HEK293 (cell line): ENCODE results near the gene IDI1.

Experiments
- CTCF ChIA-PET: fragments of 350-600 bp; formaldehyde crosslinking; extraction: SDS; loops from one replicate; lab custom pipeline; 2021; ENCODE audit warnings: antibody characterized with exemption; lab: Yijun Ruan, JAX
- POLR2A ChIA-PET: fragments of 300-600 bp; formaldehyde crosslinking; extraction: SDS; loops from one replicate; lab custom pipeline; 2020; ENCODE audit warnings: antibody characterized with exemption, inconsistent platforms; lab: Yijun Ruan, JAX
- H3K27ac ChIP-seq: fragments of 200-500 bp; sonication (Bioruptor generic); 2 replicates; pipeline ENCODE4 v1.5.1; 2014; ENCODE audit warnings: low read depth, low read length, control low read depth, inconsistent platforms; ENCODE audit errors: extremely low read depth
- H3K36me3 ChIP-seq, 2 experiments: fragments of 200-500 bp in 1 of 2; sonication (Bioruptor generic) in 1 of 2; 1 replicate in 1 of 2; 2 replicates in 1 of 2; pipeline ENCODE4 v1.5.1; 2014 to 2017; ENCODE audit warnings: inconsistent platforms in 2 of 2, low read length in 2 of 2; ENCODE audit not compliant: control insufficient read depth in 2 of 2, insufficient read depth in 1 of 2
- H3K4me1 ChIP-seq: fragments of 200-500 bp; sonication (Bioruptor generic); 2 replicates; pipeline ENCODE4 v1.5.1; 2014; ENCODE audit warnings: mild to moderate bottlenecking, low read length, inconsistent platforms; ENCODE audit not compliant: control insufficient read depth, insufficient read depth
- H3K4me3 ChIP-seq: 2 replicates; pipeline ENCODE4 v1.5.1; 2011; ENCODE audit warnings: low read depth, mild to moderate bottlenecking, control low read depth, low read length, moderate library complexity
- H3K9me3 ChIP-seq: fragments of 200-500 bp; sonication (Bioruptor generic); 2 replicates; pipeline ENCODE4 v1.5.1; 2014; ENCODE audit warnings: low read depth, low read length, inconsistent platforms; ENCODE audit not compliant: control insufficient read depth, insufficient read depth
- BCL11A ChIP-seq: fragments of 450-650 bp; formaldehyde crosslinking; IDR thresholded peaks from 2 replicates; pipeline ENCODE4 v1.5.1; 2016; ENCODE audit warnings: low read depth, missing biosample characterization, missing genetic modification characterization
- FEZF1 ChIP-seq: fragments of 450-650 bp; formaldehyde crosslinking; IDR thresholded peaks from 2 replicates; pipeline ENCODE4 v1.5.1; 2016; ENCODE audit warnings: missing biosample characterization, missing genetic modification characterization
- HOXC10 ChIP-seq: sonication (generic); formaldehyde crosslinking; IDR thresholded peaks from 2 replicates; pipeline ENCODE4 v1.8.1; 2023; ENCODE audit warnings: mild to moderate bottlenecking, missing genetic modification reagents
- KLF8 ChIP-seq: fragments of 450-650 bp; formaldehyde crosslinking; IDR thresholded peaks from 2 replicates; pipeline ENCODE4 v1.5.1; 2016; ENCODE audit warnings: missing biosample characterization, missing genetic modification characterization
- KLF9 ChIP-seq: fragments of 450-650 bp; formaldehyde crosslinking; IDR thresholded peaks from 2 replicates; pipeline ENCODE4 v1.5.1; 2016; ENCODE audit warnings: missing biosample characterization, missing genetic modification characterization, low read depth
- SP3 ChIP-seq: fragments of 450-650 bp; formaldehyde crosslinking; IDR thresholded peaks from 2 replicates; pipeline ENCODE4 v1.5.1; 2016; ENCODE audit warnings: missing biosample characterization, missing genetic modification characterization
- YY2 ChIP-seq: fragments of 450-650 bp; formaldehyde crosslinking; IDR thresholded peaks from 2 replicates; pipeline ENCODE4 v1.5.1; 2016; ENCODE audit warnings: missing biosample characterization, missing genetic modification characterization
- ZBTB26 ChIP-seq: fragments of 450-650 bp; formaldehyde crosslinking; optimal IDR thresholded peaks from 2 replicates; pipeline ENCODE3; 2016; ENCODE audit warnings: missing biosample characterization, mild to moderate bottlenecking, missing genetic modification characterization
- ZBTB44 ChIP-seq: fragments of 450-650 bp; IDR thresholded peaks from 2 replicates; pipeline ENCODE4 v1.5.1; 2018; ENCODE audit warnings: missing biosample characterization, mild to moderate bottlenecking, missing genetic modification characterization
- ZEB2 ChIP-seq: fragments of 450-650 bp; formaldehyde crosslinking; IDR thresholded peaks from 2 replicates; pipeline ENCODE4 v1.5.1; 2016; ENCODE audit warnings: missing biosample characterization, missing genetic modification characterization
- ZFHX2 ChIP-seq: fragments of 450-650 bp; formaldehyde crosslinking; conservative IDR thresholded peaks from 2 replicates; pipeline ENCODE4 v1.5.1; 2016; ENCODE audit warnings: missing biosample characterization, missing genetic modification characterization
- ZFP69B ChIP-seq: fragments of 450-650 bp; formaldehyde crosslinking; IDR thresholded peaks from 2 replicates; pipeline ENCODE4 v1.5.1; 2016; ENCODE audit warnings: missing biosample characterization, missing genetic modification characterization
- ZNF112 ChIP-seq: fragments of 450-650 bp; formaldehyde crosslinking; IDR thresholded peaks from 2 replicates; pipeline ENCODE4 v1.5.0; 2017; ENCODE audit warnings: missing biosample characterization, missing genetic modification characterization
- ZNF138 ChIP-seq: fragments of 450-650 bp; formaldehyde crosslinking; IDR thresholded peaks from 2 replicates; pipeline ENCODE4 v1.5.1; 2016; ENCODE audit warnings: missing biosample characterization, missing genetic modification characterization, borderline replicate concordance
- ZNF175 ChIP-seq: fragments of 450-650 bp; formaldehyde crosslinking; IDR thresholded peaks from 2 replicates; pipeline ENCODE4 v1.5.1; 2016; ENCODE audit warnings: missing biosample characterization, missing genetic modification characterization
- ZNF18 ChIP-seq: fragments of 450-650 bp; formaldehyde crosslinking; IDR thresholded peaks from 2 replicates; pipeline ENCODE4 v1.5.1; 2016; ENCODE audit warnings: missing biosample characterization, missing genetic modification characterization
- ZNF473 ChIP-seq: fragments of 450-650 bp; formaldehyde crosslinking; IDR thresholded peaks from 2 replicates; pipeline ENCODE4 v1.5.1; 2017; ENCODE audit warnings: missing biosample characterization, missing genetic modification characterization
- ZNF501 ChIP-seq: fragments of 450-650 bp; formaldehyde crosslinking; IDR thresholded peaks from 2 replicates; pipeline ENCODE4 v1.5.1; 2016; ENCODE audit warnings: missing biosample characterization, missing genetic modification characterization
- ZNF561 ChIP-seq: fragments of 450-650 bp; IDR thresholded peaks from 2 replicates; pipeline ENCODE4 v1.5.1; 2018; ENCODE audit warnings: missing biosample characterization, missing genetic modification characterization, borderline replicate concordance
- ZNF580 ChIP-seq: fragments of 450-650 bp; formaldehyde crosslinking; IDR thresholded peaks from 2 replicates; pipeline ENCODE4 v1.5.1; 2016; ENCODE audit warnings: missing biosample characterization, missing genetic modification characterization
- ZNF585B ChIP-seq: fragments of 450-650 bp; formaldehyde crosslinking; IDR thresholded peaks from 2 replicates; pipeline ENCODE4 v1.5.1; 2016; ENCODE audit warnings: missing biosample characterization, missing genetic modification characterization
- ZNF596 ChIP-seq: fragments of 450-650 bp; IDR thresholded peaks from 2 replicates; pipeline ENCODE4 v1.5.0; 2018; ENCODE audit warnings: missing biosample characterization, mild to moderate bottlenecking, missing genetic modification characterization, moderate library complexity
- ZNF623 ChIP-seq: fragments of 450-650 bp; formaldehyde crosslinking; IDR thresholded peaks from 2 replicates; pipeline ENCODE4 v1.5.1; 2016; ENCODE audit warnings: missing biosample characterization, missing genetic modification characterization
- ZNF658 ChIP-seq: fragments of 450-650 bp; formaldehyde crosslinking; IDR thresholded peaks from 2 replicates; pipeline ENCODE4; 2016; ENCODE audit warnings: missing biosample characterization, missing genetic modification characterization
- ZNF692 ChIP-seq: fragments of 450-650 bp; formaldehyde crosslinking; IDR thresholded peaks from 2 replicates; pipeline ENCODE4 v1.5.1; 2016; ENCODE audit warnings: missing biosample characterization, missing genetic modification characterization
- ZNF701 ChIP-seq: fragments of 450-650 bp; formaldehyde crosslinking; IDR thresholded peaks from 2 replicates; pipeline ENCODE4 v1.5.1; 2016; ENCODE audit warnings: missing biosample characterization, missing genetic modification characterization
- ZNF843 ChIP-seq: fragments of 450-650 bp; formaldehyde crosslinking; IDR thresholded peaks from 2 replicates; pipeline ENCODE4 v1.5.1; 2016; ENCODE audit warnings: missing biosample characterization, missing genetic modification characterization
- ZSCAN23 ChIP-seq: fragments of 450-650 bp; formaldehyde crosslinking; IDR thresholded peaks from 2 replicates; pipeline ENCODE4 v1.5.1; 2016; ENCODE audit warnings: missing biosample characterization, missing genetic modification characterization
- TF ChIP-seq, protein P1 (sequence below): fragments of 450-650 bp; formaldehyde crosslinking; IDR thresholded peaks from 2 replicates; pipeline ENCODE4 v1.5.1; 2016; ENCODE audit warnings: missing biosample characterization, missing genetic modification characterization
- TF ChIP-seq, protein P2 (sequence below): fragments of 450-650 bp; formaldehyde crosslinking; IDR thresholded peaks from 2 replicates; pipeline ENCODE4 v1.5.1; 2016; ENCODE audit warnings: missing biosample characterization, missing genetic modification characterization

The IDI1 gene

DNA sequence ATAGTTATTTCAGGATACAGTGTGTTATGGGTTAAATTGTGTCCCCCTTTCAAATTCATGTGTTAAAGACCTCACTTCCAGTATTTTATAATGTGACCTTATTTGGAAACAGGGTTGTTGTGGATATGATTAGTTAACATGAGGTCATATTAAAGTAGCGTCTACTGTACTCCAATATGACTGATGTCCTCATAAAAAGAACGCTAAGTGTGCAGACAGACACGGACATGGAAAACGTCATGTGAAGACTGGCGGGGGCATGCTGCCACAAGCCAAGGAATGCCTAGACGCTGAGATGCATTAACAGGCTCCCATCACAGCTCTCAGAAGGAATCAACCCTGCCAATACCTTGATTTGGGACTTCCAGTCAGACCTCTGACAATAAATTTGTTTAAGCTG, 5.8 kb upstream of the IDI1 start (continued):
- TF ChIP-seq, protein P1, sequence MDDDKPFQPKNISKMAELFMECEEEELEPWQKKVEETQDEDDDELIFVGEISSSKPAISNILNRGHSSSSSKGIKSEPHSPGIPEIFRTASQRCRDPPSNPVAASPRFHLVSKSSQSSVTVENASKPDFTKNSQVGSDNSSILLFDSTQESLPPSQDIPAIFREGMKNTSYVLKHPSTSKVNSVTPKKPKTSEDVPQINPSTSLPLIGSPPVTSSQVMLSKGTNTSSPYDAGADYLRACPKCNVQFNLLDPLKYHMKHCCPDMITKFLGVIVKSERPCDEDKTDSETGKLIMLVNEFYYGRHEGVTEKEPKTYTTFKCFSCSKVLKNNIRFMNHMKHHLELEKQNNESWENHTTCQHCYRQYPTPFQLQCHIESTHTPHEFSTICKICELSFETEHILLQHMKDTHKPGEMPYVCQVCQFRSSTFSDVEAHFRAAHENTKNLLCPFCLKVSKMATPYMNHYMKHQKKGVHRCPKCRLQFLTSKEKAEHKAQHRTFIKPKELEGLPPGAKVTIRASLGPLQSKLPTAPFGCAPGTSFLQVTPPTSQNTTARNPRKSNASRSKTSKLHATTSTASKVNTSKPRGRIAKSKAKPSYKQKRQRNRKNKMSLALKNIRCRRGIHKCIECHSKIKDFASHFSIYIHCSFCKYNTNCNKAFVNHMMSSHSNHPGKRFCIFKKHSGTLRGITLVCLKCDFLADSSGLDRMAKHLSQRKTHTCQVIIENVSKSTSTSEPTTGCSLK (tag by site-specific recombination) = no peak
- peak; percentile 72 for TF ChIP-seq ZNF843 (tag by site-specific recombination)
- TF ChIP-seq FEZF1 = peak; percentile 30; the same call in 1 of the 2 replicates
- peak; percentile 64; the same call in 1 of the 2 replicates for TF ChIP-seq BCL11A (tag by site-specific recombination)
- TF ChIP-seq KLF8 = 0 out of 2 replicates have a peak, but pooled peaks have one; percentile 37
- peak; percentile 88 for TF ChIP-seq ZEB2 (tag by site-specific recombination)
- peak; percentile 59; the same call in 1 of the 2 replicates for TF ChIP-seq ZSCAN23 (tag by site-specific recombination)
- 0 out of 2 replicates have a peak, but pooled peaks have one; percentile 46 for TF ChIP-seq ZNF561 (tag by site-specific recombination)
- TF ChIP-seq, all 188 proteins: peak for 39

DNA sequence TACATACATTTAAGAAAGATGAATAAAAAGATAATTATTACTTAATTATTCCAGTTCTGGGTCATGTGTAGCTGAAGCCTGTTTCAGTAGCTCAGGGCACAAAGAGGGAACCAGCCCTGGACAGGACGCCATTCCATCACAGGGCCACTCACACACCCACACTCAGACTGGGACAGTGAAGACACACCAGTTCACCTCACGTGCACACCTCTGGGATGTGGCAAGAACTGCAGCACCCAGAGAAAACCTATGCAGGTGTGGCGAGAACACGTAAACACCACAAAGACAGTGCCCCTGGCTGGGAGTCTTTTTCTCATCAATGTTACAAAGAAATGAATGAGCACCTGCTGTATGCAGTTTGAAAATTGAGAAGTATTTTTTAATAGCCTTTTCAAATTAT, 1.6 kb upstream of the IDI1 start:
- H3K36me3 ChIP-seq = peaks cover 0 to 37% of the 10 kb centered on the region in 2 experiments
- POLR2A ChIA-PET = no interaction called here
- no peaks in the 10 kb centered on the region for H3K9me3 ChIP-seq
- CTCF ChIA-PET = interaction anchor here (0.6 kb wide), 1 partner anchor 15 kb away, joined by 5 read pairs; no protein-coding TSS in a partner anchor
- no peak overlapping the region for H3K27ac ChIP-seq
- peaks cover 9% of the 10 kb centered on the region for H3K4me1 ChIP-seq
- H3K4me3 ChIP-seq = peak overlapping the region; percentile 65
- TF ChIP-seq ZNF18 (tag by site-specific recombination) (peak; percentile 78), ZFP69B (tag by site-specific recombination) (no peak), SP3 (tag by site-specific recombination) (no peak), ZNF138 (tag by site-specific recombination) (no peak), ZNF658 (tag by site-specific recombination) (no peak), ZNF175 (tag by site-specific recombination) (no peak), ZBTB44 (tag by site-specific recombination) (0 out of 2 replicates have a peak, but pooled peaks have one; percentile 8), HOXC10 (no peak), ZNF692 (tag by site-specific recombination) (no peak), ZNF585B (no peak), ZNF473 (no peak), ZBTB26 (no peak), ZNF701 (tag by site-specific recombination) (no peak), YY2 (no peak), ZFHX2 (tag by site-specific recombination) (no peak), ZNF596 (tag by site-specific recombination) (no peak), ZNF112 (tag by site-specific recombination) (no peak), ZNF580 (tag by site-specific recombination) (no peak), ZNF501 (no peak), KLF9 (tag by site-specific recombination) (no peak), ZNF623 (tag by site-specific recombination) (no peak)
- TF ChIP-seq, protein P2, sequence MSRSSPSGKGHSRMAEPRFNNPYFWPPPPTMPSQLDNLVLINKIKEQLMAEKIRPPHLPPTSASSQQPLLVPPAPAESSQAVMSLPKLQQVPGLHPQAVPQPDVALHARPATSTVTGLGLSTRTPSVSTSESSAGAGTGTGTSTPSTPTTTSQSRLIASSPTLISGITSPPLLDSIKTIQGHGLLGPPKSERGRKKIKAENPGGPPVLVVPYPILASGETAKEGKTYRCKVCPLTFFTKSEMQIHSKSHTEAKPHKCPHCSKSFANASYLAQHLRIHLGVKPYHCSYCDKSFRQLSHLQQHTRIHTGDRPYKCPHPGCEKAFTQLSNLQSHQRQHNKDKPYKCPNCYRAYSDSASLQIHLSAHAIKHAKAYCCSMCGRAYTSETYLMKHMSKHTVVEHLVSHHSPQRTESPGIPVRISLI (tag by site-specific recombination) = no peak
